Fibroblast of skin of right biceps (primary cell): Measurements from ENCODE around the gene CIRBP.

Source experiments
- DNase-seq: peaks from one replicate; pipeline ENCODE4 v3.0.0-alpha.2; 2013

Gene CIRBP

DNA sequence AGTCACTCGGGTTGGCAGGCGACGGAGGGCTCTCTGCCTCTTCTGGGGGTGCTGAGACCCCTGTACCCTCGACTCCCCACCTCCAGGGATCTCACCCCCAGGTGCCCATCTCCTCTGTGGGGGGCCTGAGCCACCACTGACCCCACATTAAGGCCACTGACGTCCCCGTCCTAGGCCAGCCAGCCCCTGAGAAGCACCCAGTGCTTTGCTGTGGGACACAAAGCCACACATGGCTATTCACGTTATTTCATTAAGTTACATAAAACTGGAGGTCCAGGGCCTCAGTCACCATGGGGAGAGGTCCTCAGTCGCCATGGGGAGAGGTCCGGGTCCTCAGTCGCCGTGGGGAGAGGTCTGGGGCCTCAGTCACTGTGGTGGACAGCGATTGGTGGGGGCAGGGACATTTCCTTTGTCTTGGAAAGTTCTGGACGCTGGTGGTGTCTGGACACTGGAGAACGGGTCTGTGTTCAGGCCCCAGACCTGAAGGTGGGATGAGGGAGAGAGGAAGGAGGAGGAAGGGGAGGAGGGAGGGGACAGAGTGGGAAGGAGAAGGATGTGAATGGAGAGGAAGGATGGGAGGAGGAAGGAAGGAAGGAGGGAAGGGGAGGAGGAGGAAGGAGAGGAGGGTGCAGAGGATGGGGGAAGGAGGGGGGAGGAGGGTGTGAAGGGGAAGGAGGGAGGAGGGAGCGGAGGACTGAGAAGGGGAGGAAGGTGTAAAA lies 12.6 kb downstream of the CIRBP start:
- DNase-seq: no peak

DNA sequence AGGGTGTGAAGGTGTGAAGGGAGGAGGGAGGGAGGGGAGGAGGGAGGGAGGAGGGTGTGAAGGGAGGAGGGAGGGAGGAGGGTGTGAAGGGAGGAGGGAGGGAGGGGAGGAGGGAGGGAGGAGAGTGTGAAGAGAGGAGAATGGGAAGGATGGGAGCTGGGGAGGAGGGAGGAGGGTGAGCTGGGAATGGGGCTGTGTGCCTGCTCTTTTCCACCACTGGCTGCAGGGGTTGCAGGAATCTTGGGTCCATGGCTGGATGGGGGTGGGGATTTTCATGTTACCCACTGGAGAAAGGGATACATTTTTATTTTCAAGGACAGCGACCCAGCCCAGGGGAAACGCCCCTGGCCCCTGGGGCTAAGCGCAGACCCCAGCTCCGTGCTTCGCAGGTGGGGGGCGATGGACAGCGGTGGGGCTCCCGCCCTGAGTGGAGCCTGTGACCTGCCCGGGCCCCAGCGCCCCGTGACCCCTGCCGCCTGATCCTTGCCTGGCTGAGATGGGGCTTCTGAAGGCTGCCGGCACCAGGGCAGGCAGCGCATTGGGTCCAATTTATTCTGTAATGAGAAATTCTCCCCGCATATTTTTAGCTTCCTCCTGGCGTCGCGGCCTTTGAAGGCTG lies 13.6 kb downstream of the CIRBP start:
- no peak for DNase-seq

DNA sequence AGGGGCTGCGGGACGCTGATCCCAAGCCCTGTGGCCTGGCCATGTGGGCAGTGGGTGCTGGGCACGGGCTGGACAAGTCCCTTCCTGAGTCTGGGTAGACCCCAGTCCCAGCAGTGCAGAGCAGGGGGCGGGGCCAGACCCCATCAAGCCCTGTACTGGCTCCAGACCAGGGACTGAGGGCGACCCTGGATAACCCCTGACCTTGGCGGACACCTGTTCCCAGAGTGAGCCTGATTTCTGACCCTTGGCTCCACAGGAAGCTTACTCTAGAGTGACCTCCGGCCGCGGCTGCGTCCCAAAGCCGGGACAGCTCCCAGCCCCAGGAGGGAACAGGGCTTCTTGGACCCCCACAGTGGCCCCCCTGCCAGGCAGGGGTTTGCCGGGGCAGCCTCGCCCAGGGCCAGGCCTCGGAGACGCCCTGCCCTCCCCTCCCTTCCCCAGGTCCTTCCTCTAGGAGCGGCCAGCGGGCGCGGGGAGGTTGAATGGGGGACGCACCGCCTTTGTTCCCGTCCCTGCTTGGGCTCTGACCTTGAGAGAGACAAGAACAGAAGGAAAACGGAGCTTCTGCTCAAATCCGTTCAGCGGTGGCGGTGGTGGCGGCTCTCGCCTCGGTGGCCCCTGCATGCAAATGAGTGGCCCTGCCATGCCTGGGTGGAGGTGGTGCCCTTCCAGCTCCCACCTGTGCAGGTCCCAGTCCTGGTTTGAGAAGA lies 14.2 kb downstream of the CIRBP start:
- no peak for DNase-seq

- no peak for DNase-seq
Measured at GRCh38 chr19:1283917-1284292, 14.8 kb downstream of the CIRBP start.

DNA sequence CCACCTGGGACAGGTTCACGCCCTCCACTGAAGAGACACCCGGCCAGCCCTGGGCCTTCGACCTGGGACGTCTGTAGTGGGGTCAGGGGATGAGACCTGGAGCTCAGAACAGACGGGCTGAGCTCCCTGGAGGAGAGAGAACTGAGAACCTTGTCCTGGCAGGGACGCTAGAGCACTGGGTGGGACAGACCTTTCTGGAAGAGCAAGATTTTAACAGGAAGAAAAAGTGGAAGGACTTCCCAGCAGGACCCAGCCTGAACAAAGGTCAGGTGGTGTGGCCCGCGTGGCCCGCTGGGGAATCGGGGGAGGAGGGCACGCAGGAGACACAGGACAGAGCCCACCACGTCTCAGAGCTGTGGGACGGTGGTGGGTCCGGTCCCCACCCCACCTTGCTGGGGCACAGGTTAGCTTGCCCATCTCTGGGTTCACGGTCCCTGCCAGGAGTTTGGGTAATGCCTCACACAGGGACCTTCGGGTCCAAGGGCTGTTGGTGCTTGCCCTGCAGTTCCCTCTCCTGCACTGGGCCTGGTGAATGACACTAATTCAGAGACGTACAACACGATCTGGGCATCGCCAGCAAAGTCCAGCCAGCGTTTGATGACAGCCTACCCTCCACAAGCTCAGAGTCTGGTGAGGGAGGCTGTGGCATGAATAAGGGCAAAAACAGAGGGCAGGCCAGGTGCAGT lies 15.3 kb downstream of the CIRBP start:
- no peak for DNase-seq

- no peak for DNase-seq
Measured at GRCh38 chr19:1284979-1285736, 16.0 kb downstream of the CIRBP start.

GRCh38 chr19:1285737-1286360 lies 16.7 kb downstream of the CIRBP start, which contains the start of gene EFNA2:
Gene EFNA2, plus strand, starts transcription at chr19:1285873. Its CDS starts 296 bp downstream, at chr19:1286169.
- DNase-seq: no peak

DNA sequence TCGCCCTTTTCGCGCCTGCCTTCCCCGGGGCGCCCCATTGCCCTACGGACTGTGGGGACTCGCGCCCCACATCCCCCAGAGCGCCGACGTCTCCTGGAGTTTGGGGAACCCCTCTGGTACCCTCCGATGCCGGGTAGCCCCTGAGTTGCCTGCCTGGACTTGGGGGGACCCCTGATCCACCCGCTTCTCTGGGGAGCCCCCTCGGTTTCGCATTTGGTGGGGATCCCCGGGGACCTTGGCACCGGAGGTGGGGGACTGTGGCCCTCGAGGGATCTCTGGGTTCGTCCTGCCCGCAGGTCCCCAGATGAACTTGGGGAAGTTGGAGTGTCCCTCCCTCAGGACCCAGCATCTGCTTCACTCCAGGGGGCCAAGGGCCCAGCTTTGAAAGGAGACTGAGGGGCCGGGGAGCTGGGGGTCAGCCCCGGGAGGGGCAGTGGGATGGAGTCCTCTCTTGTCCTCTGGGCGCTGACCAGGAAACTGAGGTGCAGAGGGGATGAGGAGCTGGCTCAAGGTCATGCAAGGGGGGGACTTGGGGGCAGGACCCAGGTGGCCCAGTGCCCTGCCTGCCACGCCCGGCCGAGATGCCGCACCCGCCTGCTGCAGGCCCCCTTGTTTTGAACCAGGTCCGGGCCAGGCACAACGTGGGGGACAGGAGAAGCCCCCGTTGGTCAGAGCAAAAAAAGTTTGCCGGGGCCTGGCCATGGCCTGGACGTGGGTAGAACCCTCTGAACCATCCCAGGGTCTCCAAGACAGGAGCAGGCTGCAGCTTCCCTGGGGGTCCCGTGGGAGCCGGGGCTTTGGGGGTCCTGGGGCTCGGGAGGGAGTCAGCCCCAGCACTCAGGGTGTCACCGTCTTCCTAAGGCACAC lies 17.6 kb downstream of the CIRBP start:
- no peak for DNase-seq

- no peak for DNase-seq
Measured at GRCh38 chr19:1287354-1288225, 18.5 kb downstream of the CIRBP start.

- DNase-seq: no peak
Measured at GRCh38 chr19:1288226-1288612, 19.1 kb downstream of the CIRBP start.

GRCh38 chr19:1288833-1289685 lies 19.9 kb downstream of the CIRBP start:
- no peak for DNase-seq

DNA sequence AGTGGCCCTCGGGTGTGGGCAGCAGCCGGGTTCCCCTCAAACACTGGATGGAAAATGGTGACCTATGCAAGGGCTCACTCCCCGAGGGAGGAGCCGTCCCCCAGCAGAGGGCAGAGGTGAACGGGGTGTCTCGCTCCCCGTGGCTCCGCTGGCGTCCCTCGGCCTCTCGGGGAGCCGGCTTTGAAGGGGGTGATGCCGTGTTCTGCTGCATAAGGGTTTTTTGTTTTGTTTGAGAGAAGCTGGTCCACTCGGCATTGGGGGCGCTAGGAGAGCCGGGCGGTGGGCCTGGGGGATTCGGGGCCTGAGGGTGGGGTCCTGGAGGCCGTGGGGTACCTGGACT lies 20.5 kb downstream of the CIRBP start:
- no peak for DNase-seq

DNA sequence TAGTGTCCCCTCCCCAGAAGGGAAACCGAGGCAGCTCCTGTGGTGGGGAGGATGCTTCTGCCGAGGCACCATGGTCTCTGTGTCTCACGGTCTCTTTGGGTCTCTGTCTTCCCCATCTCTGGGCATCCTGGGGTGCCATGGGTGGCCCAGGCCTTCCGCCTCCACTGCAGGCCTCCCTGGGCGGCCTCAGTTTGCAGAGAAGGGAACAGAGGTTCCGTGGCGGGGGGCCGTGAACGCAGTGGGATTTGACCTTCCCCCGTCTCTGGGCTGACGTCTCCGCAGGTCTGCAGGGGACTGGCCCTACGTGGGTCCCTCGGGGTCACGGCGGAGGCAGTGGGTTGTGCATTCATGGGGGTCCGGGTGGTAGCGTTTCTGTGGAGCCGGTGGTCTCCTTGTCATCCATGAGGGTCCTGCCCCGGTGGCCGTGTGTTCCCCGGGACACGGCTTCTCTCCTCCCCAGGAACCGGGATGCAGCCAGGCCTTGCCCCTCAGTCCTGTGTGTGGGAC lies 21.1 kb downstream of the CIRBP start:
- DNase-seq: no peak

DNA sequence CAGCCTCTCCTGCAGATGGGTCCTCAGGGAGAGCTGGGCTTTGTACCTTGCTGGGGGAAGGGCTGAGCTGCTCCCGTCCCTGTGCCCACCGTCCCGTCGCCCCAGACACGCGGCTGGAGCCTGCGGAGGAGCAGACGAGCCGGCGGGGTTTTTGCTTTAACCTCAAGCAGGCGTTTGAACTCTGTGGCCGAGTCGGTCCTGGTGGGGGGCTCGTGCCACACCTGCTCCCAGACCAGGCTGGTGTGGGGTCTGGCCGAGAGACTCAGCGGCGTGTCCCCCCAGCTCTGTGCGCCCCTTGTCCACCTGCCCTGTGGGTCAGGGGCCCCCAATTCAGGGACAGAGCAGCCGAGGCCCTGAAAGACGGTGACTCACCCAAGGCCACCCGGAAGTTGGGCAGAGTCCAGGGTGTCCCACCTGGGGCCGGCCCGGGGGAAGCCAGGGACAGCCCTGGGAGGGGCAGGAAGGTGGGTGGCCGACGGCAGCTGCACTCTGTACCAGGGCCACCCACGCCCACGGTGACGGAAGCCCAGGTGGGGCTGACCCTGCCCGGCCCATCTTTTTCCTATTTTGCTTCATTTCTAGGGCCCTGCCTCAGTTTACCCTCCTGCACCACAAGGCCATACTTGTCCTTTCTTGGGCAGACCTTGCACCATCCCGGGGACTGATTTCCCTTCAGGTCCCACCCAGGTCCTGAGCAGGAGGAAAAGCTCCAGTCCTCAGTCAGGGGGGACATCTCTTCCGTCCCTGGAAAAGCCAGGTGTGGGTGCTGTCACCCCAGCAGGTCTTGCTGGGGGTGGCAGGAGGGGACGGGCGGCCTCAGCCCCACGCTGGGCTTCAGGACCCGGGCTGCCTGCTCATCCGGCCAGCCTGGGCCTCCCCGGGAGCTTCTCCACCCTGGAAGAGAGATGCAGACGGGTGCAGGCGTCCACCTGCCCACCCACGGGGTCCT lies 21.8 kb downstream of the CIRBP start:
- no peak for DNase-seq

GRCh38 chr19:1291761-1292418 lies 22.8 kb downstream of the CIRBP start:
- no peak for DNase-seq

- no peak for DNase-seq
Measured at GRCh38 chr19:1292419-1293151, 23.5 kb downstream of the CIRBP start.
